ENCODE measurements around the gene VASH2. TPM values are rescaled to one million over a fixed set of nuclear protein-coding genes. Genes with fewer than 3 reads are reported as not detected.
"Not testable (repeated sequence)": the region's sequence is repeated elsewhere in the genome, so short reads cannot be mapped to it uniquely, and the experiment has no call there.

VASH2 gene
- total RNA-seq, 1 experiment from 2014 or later = not detected

DNA sequence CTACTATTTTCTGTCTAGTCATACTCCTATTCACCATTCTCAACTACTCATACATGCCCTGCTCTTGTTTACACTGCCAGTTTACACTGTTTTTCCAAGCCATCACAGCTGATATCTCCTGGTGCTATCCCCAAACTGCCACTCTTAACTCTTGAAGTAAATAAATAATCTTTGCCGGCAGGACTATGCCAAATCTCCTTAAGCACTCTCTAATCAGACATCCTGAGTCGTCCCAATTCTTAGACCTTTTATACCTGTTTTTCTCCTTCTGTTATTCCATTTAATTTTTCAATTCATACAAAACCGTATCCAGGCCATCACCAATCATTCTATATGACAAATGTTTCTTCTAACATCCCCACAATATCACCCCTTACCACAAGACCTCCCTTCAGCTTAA is 36.7 kb upstream of the VASH2 start:
- DNase-seq; H3K79me2 ChIP-seq (ENCODE audit: low read length); H3K27ac ChIP-seq (ENCODE audit: low read length); H3K4me3 ChIP-seq (ENCODE audit: low read length); H3K9me3 ChIP-seq (ENCODE audit: low read length); H3K9me2 ChIP-seq (replicated peaks; ENCODE audit: insufficient read depth, low read length); H3K27me3 ChIP-seq (ENCODE audit: low read length); H3K4me1 ChIP-seq (ENCODE audit: low read length); H3K36me3 ChIP-seq (ENCODE audit: insufficient read depth, low read length); H4K20me1 ChIP-seq (ENCODE audit: insufficient read depth, low read depth, low read length); H3K4me2 ChIP-seq (ENCODE audit: low read depth, low read length, poor library complexity, severe bottlenecking); H3K9ac ChIP-seq (ENCODE audit: low read length); H2AFZ ChIP-seq (ENCODE audit: low read length): not testable (repeated sequence)

DNA sequence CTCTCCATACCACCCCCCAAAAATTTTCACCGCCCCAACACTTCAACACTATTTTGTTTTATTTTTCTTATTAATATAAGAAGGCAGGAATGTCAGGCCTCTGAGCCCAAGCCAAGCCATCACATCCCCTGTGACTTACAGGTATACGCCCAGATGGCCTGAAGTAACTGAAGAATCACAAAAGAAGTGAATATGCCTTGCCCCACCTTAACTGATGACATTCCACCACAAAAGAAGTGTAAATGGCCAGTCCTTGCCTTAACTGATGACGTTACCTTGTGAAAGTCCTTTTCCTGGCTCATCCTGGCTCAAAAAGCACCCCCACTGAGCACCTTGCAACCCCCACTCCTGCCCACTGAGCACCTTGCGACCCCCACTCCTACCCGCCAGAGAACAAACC is 36.2 kb upstream of the VASH2 start:
- H3K4me1 ChIP-seq (ENCODE audit: low read length); H3K9ac ChIP-seq (ENCODE audit: low read length); H3K9me3 ChIP-seq (ENCODE audit: low read length); H2AFZ ChIP-seq (ENCODE audit: low read length); H3K4me2 ChIP-seq (ENCODE audit: low read depth, low read length, poor library complexity, severe bottlenecking); H4K20me1 ChIP-seq (ENCODE audit: insufficient read depth, low read depth, low read length); H3K79me2 ChIP-seq (ENCODE audit: low read length); H3K36me3 ChIP-seq (ENCODE audit: insufficient read depth, low read length); H3K9me2 ChIP-seq (replicated peaks; ENCODE audit: insufficient read depth, low read length); H3K27ac ChIP-seq (ENCODE audit: low read length); H3K27me3 ChIP-seq (ENCODE audit: low read length); DNase-seq; H3K4me3 ChIP-seq (ENCODE audit: low read length): not testable (repeated sequence)

DNA sequence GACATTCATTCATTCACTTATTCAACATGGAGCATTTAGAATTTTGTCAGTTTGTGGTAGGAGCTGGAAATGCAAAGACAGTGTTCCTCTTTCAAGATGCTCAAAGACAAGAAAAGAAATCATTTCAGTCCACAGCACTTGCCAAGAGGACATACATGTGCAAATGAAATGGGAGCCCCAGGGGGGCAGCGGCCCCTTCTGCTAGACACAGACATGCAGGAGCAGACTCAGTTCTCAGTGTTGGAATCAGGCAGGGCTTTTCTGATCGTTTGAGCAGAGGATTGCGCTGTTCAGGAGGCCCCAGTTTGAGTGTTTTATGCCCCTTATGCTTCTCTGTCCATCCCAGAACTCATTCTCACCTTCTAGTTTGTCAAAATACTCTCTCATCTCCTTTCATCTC is 35.6 kb upstream of the VASH2 start:
- Histone ChIP-seq H2AFZ (ENCODE audit: low read length) (no peak overlapping the region), H3K9me2 (replicated peaks; ENCODE audit: insufficient read depth, low read length) (no peaks in the 10 kb centered on the region), H3K4me1 (ENCODE audit: low read length) (peaks cover 7% of the 10 kb centered on the region), H3K9me3 (ENCODE audit: low read length) (no peaks in the 10 kb centered on the region), H3K36me3 (ENCODE audit: insufficient read depth, low read length) (no peaks in the 10 kb centered on the region), H4K20me1 (ENCODE audit: insufficient read depth, low read depth, low read length) (no peaks in the 10 kb centered on the region), H3K79me2 (ENCODE audit: low read length) (no peaks in the 10 kb centered on the region), H3K27ac (ENCODE audit: low read length) (no peak overlapping the region), H3K4me2 (ENCODE audit: low read depth, low read length, poor library complexity, severe bottlenecking) (no peak overlapping the region), H3K4me3 (ENCODE audit: low read length) (no peak overlapping the region), H3K9ac (ENCODE audit: low read length) (no peak overlapping the region), H3K27me3 (ENCODE audit: low read length) (no peaks in the 10 kb centered on the region)
- no peak for DNase-seq

DNA sequence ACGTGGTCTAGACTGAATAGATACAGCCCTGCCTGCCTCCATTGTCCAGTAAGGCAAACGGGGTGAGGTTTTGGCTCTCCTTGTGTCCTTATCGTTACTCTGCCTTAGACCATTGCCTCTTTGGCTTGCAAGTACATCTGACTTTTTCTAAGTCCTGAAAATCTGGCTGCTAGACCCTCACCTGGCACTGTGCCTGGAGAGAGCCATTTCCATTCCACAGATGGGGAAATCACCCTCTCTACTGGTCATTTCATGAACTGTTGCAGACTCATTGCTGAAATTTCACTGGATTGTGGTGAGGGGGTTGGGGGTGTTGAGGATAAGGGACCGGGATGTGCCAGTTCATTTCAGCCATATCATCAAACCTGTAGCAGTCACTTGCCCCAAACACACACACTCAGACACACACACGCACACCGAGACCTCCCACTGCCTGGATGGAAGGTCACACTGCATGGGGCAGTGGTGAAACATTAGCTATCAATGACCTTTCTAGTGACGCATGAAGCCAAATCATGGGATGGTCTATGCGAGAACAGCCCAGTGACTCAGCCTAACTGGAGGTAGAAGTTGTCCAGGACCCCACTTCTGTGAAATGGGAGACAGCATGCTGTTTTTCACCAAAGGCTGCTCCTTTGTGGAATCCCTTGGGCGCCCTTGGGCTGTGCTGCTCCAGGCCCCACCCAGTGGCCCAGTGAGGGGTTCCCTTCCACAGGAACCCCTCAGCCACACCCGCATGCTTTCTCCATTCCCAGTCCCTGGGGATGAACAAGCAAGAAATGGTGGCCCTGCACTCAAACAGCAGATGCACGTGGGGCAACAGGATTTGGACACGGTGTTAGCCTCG is 34.9 kb upstream of the VASH2 start:
- Histone ChIP-seq H4K20me1 (ENCODE audit: insufficient read depth, low read depth, low read length) (no peaks in the 10 kb centered on the region), H3K4me2 (ENCODE audit: low read depth, low read length, poor library complexity, severe bottlenecking) (no peak overlapping the region), H3K9me3 (ENCODE audit: low read length) (no peaks in the 10 kb centered on the region), H3K4me1 (ENCODE audit: low read length) (peaks cover 7% of the 10 kb centered on the region), H3K27ac (ENCODE audit: low read length) (no peak overlapping the region), H3K9ac (ENCODE audit: low read length) (no peak overlapping the region), H3K4me3 (ENCODE audit: low read length) (no peak overlapping the region), H3K27me3 (ENCODE audit: low read length) (no peaks in the 10 kb centered on the region), H3K9me2 (replicated peaks; ENCODE audit: insufficient read depth, low read length) (no peaks in the 10 kb centered on the region), H2AFZ (ENCODE audit: low read length) (no peak overlapping the region), H3K36me3 (ENCODE audit: insufficient read depth, low read length) (no peaks in the 10 kb centered on the region), H3K79me2 (ENCODE audit: low read length) (no peaks in the 10 kb centered on the region)
- DNase-seq = peak; percentile 64

DNA sequence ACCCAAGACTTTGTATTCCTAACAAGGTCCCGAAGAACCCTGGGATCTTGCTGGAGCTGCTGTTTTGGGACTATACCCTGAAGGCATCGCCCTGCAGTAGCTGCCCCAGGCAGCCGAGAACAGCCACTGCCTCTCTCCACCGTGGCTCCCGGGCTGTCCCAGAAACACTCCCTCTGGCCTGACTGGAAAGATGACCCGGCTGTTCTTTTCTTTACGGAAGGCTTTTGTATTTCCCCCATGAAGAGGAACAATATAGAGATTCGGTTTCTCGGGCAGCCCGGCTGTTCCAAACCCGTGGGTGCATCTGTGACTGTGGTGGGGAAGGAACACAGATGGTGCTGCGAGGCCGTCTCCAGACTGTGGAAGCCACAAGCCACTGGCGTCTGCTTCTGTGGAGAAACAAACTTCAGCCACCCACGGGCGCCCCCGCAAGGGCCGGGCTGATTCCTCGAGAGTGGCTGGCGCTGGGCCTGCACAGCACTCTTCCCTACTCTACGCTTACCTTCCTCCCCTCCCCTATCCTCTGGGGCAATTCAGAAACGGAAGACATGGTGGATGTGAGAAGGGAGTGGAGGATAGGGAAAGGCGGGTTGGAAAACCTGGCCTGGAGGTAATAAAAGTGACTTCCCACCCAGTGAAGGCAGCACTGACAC is 33.7 kb upstream of the VASH2 start:
- Histone ChIP-seq H3K27me3 (ENCODE audit: low read length) (no peaks in the 10 kb centered on the region), H2AFZ (ENCODE audit: low read length) (no peak overlapping the region), H3K9ac (ENCODE audit: low read length) (no peak overlapping the region), H3K4me3 (ENCODE audit: low read length) (no peak overlapping the region), H3K9me3 (ENCODE audit: low read length) (no peaks in the 10 kb centered on the region), H3K9me2 (replicated peaks; ENCODE audit: insufficient read depth, low read length) (no peaks in the 10 kb centered on the region), H4K20me1 (ENCODE audit: insufficient read depth, low read depth, low read length) (no peaks in the 10 kb centered on the region), H3K4me2 (ENCODE audit: low read depth, low read length, poor library complexity, severe bottlenecking) (no peak overlapping the region), H3K27ac (ENCODE audit: low read length) (no peak overlapping the region), H3K4me1 (ENCODE audit: low read length) (peaks cover 7% of the 10 kb centered on the region), H3K79me2 (ENCODE audit: low read length) (no peaks in the 10 kb centered on the region), H3K36me3 (ENCODE audit: insufficient read depth, low read length) (no peaks in the 10 kb centered on the region)
- no peak for DNase-seq

DNA sequence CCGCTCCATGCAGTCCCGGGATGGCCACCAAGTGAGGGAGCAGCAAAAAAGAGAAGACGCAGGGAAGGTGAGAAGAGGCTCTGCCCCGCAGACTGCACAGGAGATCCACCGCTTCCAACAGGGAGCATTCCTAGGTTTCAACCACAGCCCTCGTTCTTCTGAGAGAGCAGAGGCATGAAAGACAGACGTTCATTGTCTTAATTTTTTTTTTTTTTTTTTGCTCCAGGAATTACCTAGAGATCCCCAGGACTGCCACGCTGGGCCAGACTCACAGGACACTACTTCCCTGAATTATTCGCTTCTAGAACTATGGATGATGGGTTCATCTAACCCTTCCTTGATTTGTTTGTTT is 33.2 kb upstream of the VASH2 start:
- Histone ChIP-seq H3K4me3 (ENCODE audit: low read length) (no peak overlapping the region), H3K79me2 (ENCODE audit: low read length) (no peaks in the 10 kb centered on the region), H3K4me2 (ENCODE audit: low read depth, low read length, poor library complexity, severe bottlenecking) (no peak overlapping the region), H3K9me2 (replicated peaks; ENCODE audit: insufficient read depth, low read length) (no peaks in the 10 kb centered on the region), H3K9ac (ENCODE audit: low read length) (no peak overlapping the region), H3K36me3 (ENCODE audit: insufficient read depth, low read length) (no peaks in the 10 kb centered on the region), H3K27me3 (ENCODE audit: low read length) (no peaks in the 10 kb centered on the region), H4K20me1 (ENCODE audit: insufficient read depth, low read depth, low read length) (no peaks in the 10 kb centered on the region), H3K4me1 (ENCODE audit: low read length) (peaks cover 7% of the 10 kb centered on the region), H3K27ac (ENCODE audit: low read length) (no peak overlapping the region), H3K9me3 (ENCODE audit: low read length) (no peaks in the 10 kb centered on the region), H2AFZ (ENCODE audit: low read length) (no peak overlapping the region)
- DNase-seq = no peak

DNA sequence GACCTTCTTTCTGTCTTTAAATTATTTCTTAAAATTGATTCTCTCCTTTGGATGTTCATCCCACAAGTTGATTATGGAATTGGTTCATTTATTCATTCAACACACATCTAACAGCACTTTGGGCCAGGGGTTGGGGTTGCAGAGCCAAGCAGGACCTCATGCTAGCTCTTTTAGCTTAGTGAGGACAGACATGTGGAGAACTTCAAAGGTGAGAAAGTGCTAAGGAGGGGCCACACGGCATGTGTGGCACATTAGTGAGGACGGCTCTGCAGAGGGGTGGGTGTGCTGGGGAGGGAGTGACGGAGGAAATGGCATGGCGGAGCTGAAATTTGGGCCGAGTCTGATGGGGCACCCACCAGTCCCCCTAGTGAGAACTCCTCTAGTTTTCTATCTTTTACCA is 32.5 kb upstream of the VASH2 start:
- no peaks in the 10 kb centered on the region for H3K9me3 ChIP-seq (ENCODE audit: low read length)
- no peaks in the 10 kb centered on the region for H3K9me2 ChIP-seq (replicated peaks; ENCODE audit: insufficient read depth, low read length)
- no peak overlapping the region for H3K27ac ChIP-seq (ENCODE audit: low read length)
- no peak for DNase-seq
- no peak overlapping the region for H2AFZ ChIP-seq (ENCODE audit: low read length)
- H3K79me2 ChIP-seq (ENCODE audit: low read length) = no peaks in the 10 kb centered on the region
- H3K27me3 ChIP-seq (ENCODE audit: low read length) = no peaks in the 10 kb centered on the region
- no peak overlapping the region for H3K9ac ChIP-seq (ENCODE audit: low read length)
- no peak overlapping the region for H3K4me2 ChIP-seq (ENCODE audit: low read depth, low read length, poor library complexity, severe bottlenecking)
- no peaks in the 10 kb centered on the region for H3K36me3 ChIP-seq (ENCODE audit: insufficient read depth, low read length)
- peaks cover 7% of the 10 kb centered on the region for H3K4me1 ChIP-seq (ENCODE audit: low read length)
- H4K20me1 ChIP-seq (ENCODE audit: insufficient read depth, low read depth, low read length) = no peaks in the 10 kb centered on the region
- no peak overlapping the region for H3K4me3 ChIP-seq (ENCODE audit: low read length)

DNA sequence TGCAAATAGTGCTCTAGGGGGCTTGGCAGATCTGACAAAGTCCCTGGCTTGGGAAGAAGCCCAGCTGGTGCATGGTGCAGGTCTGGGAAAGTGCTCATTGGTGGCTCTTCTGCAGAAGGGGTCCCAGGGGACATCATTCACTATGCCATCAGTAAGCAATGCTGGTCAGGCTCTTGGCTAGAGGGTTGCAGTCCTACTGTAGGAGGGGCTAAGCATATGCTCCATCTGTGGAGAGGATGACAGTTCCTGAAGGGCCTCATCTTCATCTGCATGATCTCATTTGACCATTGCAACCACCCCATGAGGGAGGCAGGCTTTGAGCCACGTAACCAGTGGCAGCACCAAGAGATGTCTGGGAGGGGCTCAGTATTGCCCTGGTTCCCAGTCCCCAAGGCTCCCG is 31.5 kb upstream of the VASH2 start:
- Histone ChIP-seq H3K79me2 (ENCODE audit: low read length) (no peaks in the 10 kb centered on the region), H3K4me2 (ENCODE audit: low read depth, low read length, poor library complexity, severe bottlenecking) (no peak overlapping the region), H3K27me3 (ENCODE audit: low read length) (no peaks in the 10 kb centered on the region), H2AFZ (ENCODE audit: low read length) (no peak overlapping the region), H3K9me3 (ENCODE audit: low read length) (no peaks in the 10 kb centered on the region), H3K4me1 (ENCODE audit: low read length) (peaks cover 7% of the 10 kb centered on the region), H3K27ac (ENCODE audit: low read length) (no peak overlapping the region), H3K36me3 (ENCODE audit: insufficient read depth, low read length) (no peaks in the 10 kb centered on the region), H3K9ac (ENCODE audit: low read length) (no peak overlapping the region), H4K20me1 (ENCODE audit: insufficient read depth, low read depth, low read length) (no peaks in the 10 kb centered on the region), H3K9me2 (replicated peaks; ENCODE audit: insufficient read depth, low read length) (no peaks in the 10 kb centered on the region), H3K4me3 (ENCODE audit: low read length) (no peak overlapping the region)
- no peak for DNase-seq

Measured in Karpas-422 (cell line).